Loucy (cell line): ENCODE measurements around the gene SLC35E1.

Experiments used
- EZH2phosphoT487 ChIP-seq: fragments of 200-600 bp; IDR thresholded peaks from 2 replicates; pipeline ENCODE4 v1.6.1; 2018; ENCODE audit warnings: antibody characterized with exemption, mild to moderate bottlenecking, moderate library complexity, borderline replicate concordance
- TF ChIP-seq, protein P1 (sequence below): fragments of 200-600 bp; sonication (generic); conservative IDR thresholded peaks from 2 replicates; pipeline ENCODE4 v1.5.1; 2014; ENCODE audit warnings: mild to moderate bottlenecking, antibody characterized with exemption, low read length

DNA sequence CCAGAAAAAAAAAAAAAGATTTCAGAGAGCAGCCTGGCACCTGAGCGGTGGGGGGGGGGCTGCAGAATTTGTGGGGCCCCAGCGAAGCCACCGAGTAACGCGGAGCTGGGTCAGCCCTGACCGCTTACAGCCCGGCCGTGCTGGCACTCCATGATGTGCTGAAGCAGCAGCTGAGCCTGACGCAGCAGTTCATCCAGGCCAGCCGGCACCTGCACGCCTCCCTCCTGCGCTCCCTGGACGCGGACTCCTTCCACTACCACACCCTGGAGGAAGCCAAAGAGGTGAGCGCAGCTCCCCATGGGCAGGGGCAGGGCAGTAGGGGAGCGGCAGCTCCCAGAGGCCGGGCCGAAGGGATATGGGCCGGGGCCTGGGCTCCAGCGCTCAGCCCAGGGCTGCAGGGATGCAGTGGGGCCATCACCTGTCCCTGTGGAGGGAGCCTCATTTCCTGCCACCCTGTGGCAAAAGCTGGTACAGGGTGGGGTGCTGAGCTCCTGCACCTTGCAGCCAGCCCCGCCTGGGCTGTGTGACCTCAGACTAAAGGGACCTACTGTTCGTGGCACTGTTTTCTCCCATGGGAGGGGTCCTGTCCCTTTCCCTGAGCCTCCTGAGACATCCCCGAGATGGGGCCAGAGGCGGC, 57.7 kb downstream of the SLC35E1 start:
- TF ChIP-seq, protein P1, sequence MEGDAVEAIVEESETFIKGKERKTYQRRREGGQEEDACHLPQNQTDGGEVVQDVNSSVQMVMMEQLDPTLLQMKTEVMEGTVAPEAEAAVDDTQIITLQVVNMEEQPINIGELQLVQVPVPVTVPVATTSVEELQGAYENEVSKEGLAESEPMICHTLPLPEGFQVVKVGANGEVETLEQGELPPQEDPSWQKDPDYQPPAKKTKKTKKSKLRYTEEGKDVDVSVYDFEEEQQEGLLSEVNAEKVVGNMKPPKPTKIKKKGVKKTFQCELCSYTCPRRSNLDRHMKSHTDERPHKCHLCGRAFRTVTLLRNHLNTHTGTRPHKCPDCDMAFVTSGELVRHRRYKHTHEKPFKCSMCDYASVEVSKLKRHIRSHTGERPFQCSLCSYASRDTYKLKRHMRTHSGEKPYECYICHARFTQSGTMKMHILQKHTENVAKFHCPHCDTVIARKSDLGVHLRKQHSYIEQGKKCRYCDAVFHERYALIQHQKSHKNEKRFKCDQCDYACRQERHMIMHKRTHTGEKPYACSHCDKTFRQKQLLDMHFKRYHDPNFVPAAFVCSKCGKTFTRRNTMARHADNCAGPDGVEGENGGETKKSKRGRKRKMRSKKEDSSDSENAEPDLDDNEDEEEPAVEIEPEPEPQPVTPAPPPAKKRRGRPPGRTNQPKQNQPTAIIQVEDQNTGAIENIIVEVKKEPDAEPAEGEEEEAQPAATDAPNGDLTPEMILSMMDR: peak; percentile 16; the same call in 1 of the 2 replicates
- no peak for TF ChIP-seq EZH2phosphoT487
